Sigmoid colon (tissue), 3 donors: ENCODE results near the gene CD33.
"Not testable (repeated sequence)": the region's sequence is repeated elsewhere in the genome, so short reads cannot be mapped to it uniquely, and the experiment has no call there.

ENCODE experiments used
- CTCF ChIP-seq, 4 experiments: fragments of 450-650 bp in 3 of 4; fragments of 200-600 bp in 1 of 4; IDR thresholded peaks; one replicate each; pipeline ENCODE4 v1.5.1; 2016 to 2019; ENCODE audit warnings: antibody characterized with exemption in 4 of 4, mild to moderate bottlenecking in 3 of 4, moderate library complexity in 2 of 4
- POLR2A ChIP-seq, 2 donors: fragments of 450-650 bp; IDR thresholded peaks; one replicate each; pipeline ENCODE4 v1.6.1; 2016; ENCODE audit warnings: antibody characterized with exemption in 2 of 2, mild to moderate bottlenecking in 2 of 2, moderate library complexity in 2 of 2

- not testable (repeated sequence) for TF ChIP-seq CTCF, POLR2A (IDR thresholded peaks at IDR 0.05)
Observed at GRCh38 chr19:51224898-51225393, at the start of gene CD33.
